Ishikawa (cell line): ENCODE measurements around the gene UTS2R.
A peak's percentile ranks its signal among the peaks of the same experiment; 100 is the strongest.

Experiments used
- CEBPB ChIP-seq: IDR thresholded peaks from 2 replicates; pipeline ENCODE4 v1.6.1; 2012
- CREB1 ChIP-seq: IDR thresholded peaks from 2 replicates; pipeline ENCODE4 v1.6.1; 2012; ENCODE audit warnings: low read depth
- EGR1 ChIP-seq: IDR thresholded peaks from 2 replicates; pipeline ENCODE4 v1.6.1; 2012
- EP300 ChIP-seq: IDR thresholded peaks from 2 replicates; pipeline ENCODE4 v1.6.1; 2012; ENCODE audit warnings: borderline replicate concordance
- FOXM1 ChIP-seq: IDR thresholded peaks from 2 replicates; pipeline ENCODE4 v1.6.1; 2012; ENCODE audit warnings: low read depth, borderline replicate concordance
- NFIC ChIP-seq: IDR thresholded peaks from 2 replicates; pipeline ENCODE4 v1.6.1; 2012
- RAD21 ChIP-seq: IDR thresholded peaks from 2 replicates; pipeline ENCODE4 v1.6.1; 2012; ENCODE audit warnings: low read depth
- TAF1 ChIP-seq: IDR thresholded peaks from 2 replicates; pipeline ENCODE4 v1.6.1; 2012; ENCODE audit warnings: low read depth, mild to moderate bottlenecking
- TCF12 ChIP-seq: IDR thresholded peaks from 2 replicates; pipeline ENCODE4 v1.6.1; 2012; ENCODE audit warnings: low read depth
- TEAD4 ChIP-seq: IDR thresholded peaks from 2 replicates; pipeline ENCODE4 v1.6.1; 2012
- YY1 ChIP-seq: IDR thresholded peaks from 2 replicates; pipeline ENCODE4 v1.6.1; 2012; ENCODE audit warnings: low read depth
- ZBTB7A ChIP-seq: IDR thresholded peaks from 2 replicates; pipeline ENCODE4 v1.6.1; 2012; ENCODE audit warnings: low read depth
- TF ChIP-seq, protein P1 (sequence below): IDR thresholded peaks from 2 replicates; pipeline ENCODE4 v1.6.1; 2012
- TF ChIP-seq, protein P2 (sequence below): IDR thresholded peaks from 2 replicates; pipeline ENCODE4 v1.6.1; 2012
- TF ChIP-seq, protein P3 (sequence below): IDR thresholded peaks from 2 replicates; pipeline ENCODE4 v1.6.1; 2012; ENCODE audit warnings: low read depth, mild to moderate bottlenecking

Gene UTS2R

DNA sequence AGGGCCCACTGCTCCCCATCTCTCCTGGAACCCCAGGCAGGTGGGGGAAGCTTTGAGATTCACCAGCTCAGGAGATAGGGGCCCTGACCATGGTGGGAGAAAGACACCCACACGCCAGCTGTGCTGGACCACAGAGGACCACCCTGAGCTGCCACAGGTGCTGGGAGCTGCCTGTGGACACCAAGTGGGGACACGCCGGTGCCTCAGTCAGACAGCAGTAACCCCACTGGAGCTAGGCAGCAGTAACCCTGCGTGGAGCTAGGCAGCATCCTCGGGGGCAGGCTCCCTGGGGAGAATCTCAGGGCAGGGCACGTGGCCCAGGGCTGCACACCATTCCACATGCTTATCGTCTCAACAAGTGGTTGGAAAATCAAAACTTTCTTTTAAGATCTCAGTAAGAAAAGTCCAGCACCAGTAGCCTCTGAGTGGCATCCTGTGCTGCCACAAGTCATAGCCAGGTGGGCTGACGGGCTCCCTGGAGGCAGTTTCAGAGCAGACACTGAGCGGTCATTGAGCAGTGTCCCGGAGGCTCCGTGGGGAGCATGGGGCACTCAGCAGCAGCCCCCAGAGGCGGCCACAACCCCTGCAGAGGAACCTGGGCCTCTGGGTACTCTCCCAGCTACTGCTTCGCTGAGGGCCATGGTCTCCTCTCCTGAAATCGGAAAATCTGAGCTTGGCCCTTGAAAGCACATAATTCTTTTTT, 38.6 kb downstream of the UTS2R start:
- no peak for TF ChIP-seq TCF12

DNA sequence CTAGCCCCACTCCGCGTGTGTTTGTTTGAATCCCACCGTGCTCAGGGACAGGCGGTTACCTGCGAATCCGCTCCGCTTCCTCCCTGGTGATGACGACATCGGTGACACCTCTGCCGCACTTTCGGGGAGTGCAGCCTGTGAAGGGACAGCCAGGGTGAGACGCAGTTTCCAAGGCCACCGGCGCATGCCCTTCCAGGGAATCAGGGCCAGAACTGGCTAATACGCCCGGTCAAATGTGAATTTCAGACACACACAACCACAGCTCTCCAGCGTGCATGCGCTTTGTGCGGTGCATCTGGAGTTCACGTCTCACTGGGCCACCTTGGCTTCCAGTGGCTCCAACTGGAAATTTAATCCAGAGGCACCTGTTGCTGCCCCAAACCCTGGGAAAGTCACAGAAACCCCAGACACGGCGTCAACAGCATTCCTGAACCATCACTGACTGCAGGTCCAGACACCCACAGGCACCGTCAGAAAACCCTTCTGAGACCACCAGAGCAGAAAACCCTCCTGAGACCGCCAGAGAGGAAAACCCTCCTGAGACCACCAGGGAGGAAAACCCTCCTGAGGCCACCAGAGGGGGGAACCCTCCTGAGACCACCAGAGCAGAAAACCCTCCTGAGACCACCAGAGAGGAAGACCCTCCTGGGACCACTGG, 40.0 kb downstream of the UTS2R start:
- TF ChIP-seq TAF1, result no peak
- TF ChIP-seq FOXM1, result no peak
- TF ChIP-seq ZBTB7A, result no peak
- no peak for TF ChIP-seq TEAD4
- TF ChIP-seq CREB1, result no peak
- no peak for TF ChIP-seq RAD21
- no peak for TF ChIP-seq NFIC
- no peak for TF ChIP-seq TCF12
- TF ChIP-seq CEBPB, result no peak

DNA sequence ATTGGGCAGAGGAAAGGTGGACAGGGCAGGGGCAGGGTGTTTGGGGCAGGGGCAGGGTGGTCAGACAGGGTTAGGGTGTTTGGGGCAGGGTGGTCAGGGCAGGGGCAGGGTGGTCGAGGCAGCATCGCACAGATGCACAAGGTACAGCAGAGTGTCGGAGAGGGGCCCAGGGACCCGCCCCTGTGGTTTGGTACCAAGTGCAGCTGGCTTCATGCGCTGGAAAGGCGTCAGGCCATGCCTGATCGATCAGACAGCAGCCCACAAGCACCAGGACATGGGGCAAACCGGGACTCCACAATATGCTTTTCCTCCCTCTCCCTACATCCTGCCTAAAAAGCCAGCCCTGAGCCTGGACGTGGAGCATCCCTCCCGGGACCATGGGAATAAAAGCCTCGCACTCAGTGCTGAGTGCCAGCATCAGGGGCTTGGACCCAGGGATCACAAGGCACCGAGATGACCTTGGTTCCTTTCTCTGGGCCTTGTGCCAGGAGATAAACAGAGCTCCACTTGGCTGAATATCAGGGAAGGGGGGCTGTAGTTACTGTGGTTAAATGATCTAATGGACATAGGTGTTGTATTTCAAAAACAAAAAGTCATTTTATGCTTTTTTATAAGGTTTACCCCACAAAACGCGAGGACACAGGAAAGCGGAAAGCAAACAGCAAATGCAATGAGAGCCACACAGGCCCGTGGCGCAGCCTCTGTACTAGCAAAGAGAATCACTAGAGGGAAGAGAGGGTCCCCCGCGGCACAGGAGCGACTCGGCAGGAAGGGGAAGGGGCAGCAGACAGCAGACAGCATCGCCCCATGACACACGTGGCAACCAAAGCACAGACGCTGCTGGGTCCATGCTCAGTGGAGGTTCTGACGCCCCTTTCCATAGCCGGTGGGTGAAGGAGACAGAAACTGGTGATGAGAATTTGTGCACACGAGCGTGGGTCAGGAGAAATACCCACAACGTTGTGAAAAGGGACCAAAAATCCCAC, 41.3 kb downstream of the UTS2R start:
- no peak for TF ChIP-seq YY1
- TF ChIP-seq, protein P1, sequence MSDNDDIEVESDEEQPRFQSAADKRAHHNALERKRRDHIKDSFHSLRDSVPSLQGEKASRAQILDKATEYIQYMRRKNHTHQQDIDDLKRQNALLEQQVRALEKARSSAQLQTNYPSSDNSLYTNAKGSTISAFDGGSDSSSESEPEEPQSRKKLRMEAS, result no peak
- no peak for TF ChIP-seq CEBPB
- TF ChIP-seq, protein P2, sequence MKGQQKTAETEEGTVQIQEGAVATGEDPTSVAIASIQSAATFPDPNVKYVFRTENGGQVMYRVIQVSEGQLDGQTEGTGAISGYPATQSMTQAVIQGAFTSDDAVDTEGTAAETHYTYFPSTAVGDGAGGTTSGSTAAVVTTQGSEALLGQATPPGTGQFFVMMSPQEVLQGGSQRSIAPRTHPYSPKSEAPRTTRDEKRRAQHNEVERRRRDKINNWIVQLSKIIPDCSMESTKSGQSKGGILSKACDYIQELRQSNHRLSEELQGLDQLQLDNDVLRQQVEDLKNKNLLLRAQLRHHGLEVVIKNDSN, result no peak
- no peak for TF ChIP-seq TAF1
- no peak for TF ChIP-seq FOXM1
- TF ChIP-seq TEAD4, result no peak

DNA sequence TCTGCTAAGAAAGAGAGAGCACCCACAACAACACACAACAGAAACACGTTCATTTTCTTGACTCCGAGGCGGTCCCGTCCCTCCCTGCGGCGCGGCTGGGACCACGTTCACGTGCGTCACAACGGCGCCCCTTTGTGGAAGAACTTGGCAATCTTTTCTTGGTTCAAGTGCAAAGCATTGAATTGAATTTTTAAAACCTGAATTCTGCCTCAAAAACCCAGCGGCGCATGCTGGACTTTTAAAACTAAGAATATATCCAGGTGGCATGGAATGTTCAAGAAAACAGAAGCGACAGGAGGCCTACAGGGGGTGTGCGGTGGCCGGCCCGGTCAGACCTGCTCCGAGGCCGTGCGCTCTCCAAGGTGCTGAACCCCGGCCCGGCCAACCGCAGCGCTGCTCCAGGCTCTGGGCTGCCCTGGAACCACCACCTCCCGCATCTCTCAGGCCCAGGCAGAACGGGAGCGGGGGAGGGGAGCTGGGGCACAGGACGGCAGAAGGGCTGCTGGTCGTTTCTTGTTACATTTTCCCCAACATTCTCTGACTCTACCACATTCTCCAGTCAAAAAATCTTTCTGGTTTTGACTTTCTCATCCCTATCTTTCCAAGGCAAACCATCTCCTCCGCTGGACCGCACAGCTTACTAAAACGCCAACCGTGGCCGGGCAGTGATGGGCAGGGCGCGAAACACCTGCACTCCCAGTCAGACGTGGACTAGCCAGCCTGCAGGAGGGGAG, 43.1 kb downstream of the UTS2R start:
- TF ChIP-seq ZBTB7A (peak; percentile 46; the same call in 1 of the 2 replicates), RAD21 (peak; percentile 57), TCF12 (peak; percentile 88), TAF1 (no peak), TEAD4 (peak; percentile 56), EP300 (peak; percentile 54; the same call in 1 of the 2 replicates), NFIC (peak; percentile 55), CEBPB (peak; percentile 23; the same call in 1 of the 2 replicates), FOXM1 (no peak), YY1 (no peak), CREB1 (no peak), EGR1 (no peak)
- TF ChIP-seq, protein P3, sequence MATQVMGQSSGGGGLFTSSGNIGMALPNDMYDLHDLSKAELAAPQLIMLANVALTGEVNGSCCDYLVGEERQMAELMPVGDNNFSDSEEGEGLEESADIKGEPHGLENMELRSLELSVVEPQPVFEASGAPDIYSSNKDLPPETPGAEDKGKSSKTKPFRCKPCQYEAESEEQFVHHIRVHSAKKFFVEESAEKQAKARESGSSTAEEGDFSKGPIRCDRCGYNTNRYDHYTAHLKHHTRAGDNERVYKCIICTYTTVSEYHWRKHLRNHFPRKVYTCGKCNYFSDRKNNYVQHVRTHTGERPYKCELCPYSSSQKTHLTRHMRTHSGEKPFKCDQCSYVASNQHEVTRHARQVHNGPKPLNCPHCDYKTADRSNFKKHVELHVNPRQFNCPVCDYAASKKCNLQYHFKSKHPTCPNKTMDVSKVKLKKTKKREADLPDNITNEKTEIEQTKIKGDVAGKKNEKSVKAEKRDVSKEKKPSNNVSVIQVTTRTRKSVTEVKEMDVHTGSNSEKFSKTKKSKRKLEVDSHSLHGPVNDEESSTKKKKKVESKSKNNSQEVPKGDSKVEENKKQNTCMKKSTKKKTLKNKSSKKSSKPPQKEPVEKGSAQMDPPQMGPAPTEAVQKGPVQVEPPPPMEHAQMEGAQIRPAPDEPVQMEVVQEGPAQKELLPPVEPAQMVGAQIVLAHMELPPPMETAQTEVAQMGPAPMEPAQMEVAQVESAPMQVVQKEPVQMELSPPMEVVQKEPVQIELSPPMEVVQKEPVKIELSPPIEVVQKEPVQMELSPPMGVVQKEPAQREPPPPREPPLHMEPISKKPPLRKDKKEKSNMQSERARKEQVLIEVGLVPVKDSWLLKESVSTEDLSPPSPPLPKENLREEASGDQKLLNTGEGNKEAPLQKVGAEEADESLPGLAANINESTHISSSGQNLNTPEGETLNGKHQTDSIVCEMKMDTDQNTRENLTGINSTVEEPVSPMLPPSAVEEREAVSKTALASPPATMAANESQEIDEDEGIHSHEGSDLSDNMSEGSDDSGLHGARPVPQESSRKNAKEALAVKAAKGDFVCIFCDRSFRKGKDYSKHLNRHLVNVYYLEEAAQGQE, result peak; percentile 100
- TF ChIP-seq, protein P1, result peak; percentile 91
- TF ChIP-seq, protein P2, result no peak

DNA sequence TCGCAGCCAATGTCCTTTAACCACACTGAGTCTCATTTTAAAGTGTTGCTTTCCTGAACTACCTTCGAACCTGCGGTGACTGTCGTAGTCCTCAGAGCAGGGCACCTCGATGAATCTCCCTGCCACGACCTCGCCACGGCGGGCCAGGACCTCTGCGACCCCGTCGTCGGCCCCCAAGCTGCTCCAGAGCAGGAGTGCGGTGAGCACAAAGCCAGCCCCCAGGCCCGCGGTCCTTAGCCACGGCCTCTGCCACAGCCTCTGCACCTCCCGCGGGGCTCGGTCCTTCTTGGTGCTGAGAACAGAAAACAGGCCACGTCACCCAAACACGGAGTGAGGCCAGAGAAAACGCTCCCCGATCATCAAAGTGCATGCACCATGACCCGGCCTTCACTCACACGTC, 43.8 kb downstream of the UTS2R start:
- TF ChIP-seq NFIC (no peak), FOXM1 (no peak), TEAD4 (no peak), TCF12 (no peak), RAD21 (no peak), CREB1 (no peak), YY1 (no peak), TAF1 (no peak), ZBTB7A (no peak)
- TF ChIP-seq, protein P3, result no peak
- TF ChIP-seq, protein P2, result no peak
